Measurements from ENCODE around the gene ROBO2. TPM values are rescaled to one million over a fixed set of nuclear protein-coding genes. Genes with fewer than 3 reads are reported as not detected.

Gene ROBO2
- total and polyA plus RNA-seq, 2 experiments from 2014 or later = 1.5 to 7.8 TPM

- Histone ChIP-seq H2AFZ (no peak overlapping the region), H3K79me2 (replicated peaks; ENCODE audit: insufficient read depth) (no peaks in the 10 kb centered on the region), H3K27ac (ENCODE audit: low read depth) (no peak overlapping the region), H3K27me3 (ENCODE audit: insufficient read depth) (no peaks in the 10 kb centered on the region), H3K4me3 (no peak overlapping the region), H3K4me2 (no peak overlapping the region), H3K36me3 (ENCODE audit: insufficient read depth) (no peaks in the 10 kb centered on the region), H3F3A (replicated peaks; ENCODE audit: low read depth) (no peaks in the 10 kb centered on the region), H4K20me1 (replicated peaks; ENCODE audit: insufficient read depth) (no peaks in the 10 kb centered on the region), H3K9me2 (ENCODE audit: insufficient read depth) (0 out of 2 replicates have a peak, but pooled peaks cover 6% of the 10 kb centered on the region), H3K4me1 (ENCODE audit: insufficient read depth) (no peaks in the 10 kb centered on the region)
- no peak for TF ChIP-seq EZH2 (IDR thresholded peaks at IDR 0.05; ENCODE audit: low read depth, unreplicated experiment)
- no peak for TF ChIP-seq ZNF331 (CRISPR knock-in tag; IDR thresholded peaks at IDR 0.05; ENCODE audit: low read depth)
- TF ChIP-seq ZNF462 (CRISPR knock-in tag; IDR thresholded peaks at IDR 0.05) = no peak
- no peak for TF ChIP-seq NANOG (IDR thresholded peaks at IDR 0.05; ENCODE audit: borderline replicate concordance)
- TF ChIP-seq ETS1 (IDR thresholded peaks at IDR 0.05) = no peak
- TF ChIP-seq CTCF (conservative IDR thresholded peaks at IDR 0.05; ENCODE audit: low read depth in 2 of 2) = no peak
- Mint-ChIP-seq H3K27me3 (ENCODE audit: insufficient read depth, low read depth, poor library complexity) (no peaks in the 10 kb centered on the region), H3K9me3 (peaks cover 14% of the 10 kb centered on the region; the same call in 2 of the 3 replicates), H3K4me1 (no peaks in the 10 kb centered on the region), H3K4me3 (no peak overlapping the region), H3K27ac (no peak overlapping the region), H3K36me3 (ENCODE audit: low read depth) (peaks cover 12% of the 10 kb centered on the region)
- DNase-seq (ENCODE audit: low spot score) (no peak), ATAC-seq (no peak)
Observed at GRCh38 chr3:77411334-77411733, 371.4 kb downstream of the ROBO2 start.
